ENCODE measurements around the gene TECTB. TPM values are rescaled to one million over a fixed set of nuclear protein-coding genes. Genes with fewer than 3 reads are reported as not detected.
A peak's percentile ranks its signal among the peaks of the same experiment; 100 is the strongest.

TECTB gene
- total RNA-seq, 1 experiment from 2014 or later: not detected

DNA sequence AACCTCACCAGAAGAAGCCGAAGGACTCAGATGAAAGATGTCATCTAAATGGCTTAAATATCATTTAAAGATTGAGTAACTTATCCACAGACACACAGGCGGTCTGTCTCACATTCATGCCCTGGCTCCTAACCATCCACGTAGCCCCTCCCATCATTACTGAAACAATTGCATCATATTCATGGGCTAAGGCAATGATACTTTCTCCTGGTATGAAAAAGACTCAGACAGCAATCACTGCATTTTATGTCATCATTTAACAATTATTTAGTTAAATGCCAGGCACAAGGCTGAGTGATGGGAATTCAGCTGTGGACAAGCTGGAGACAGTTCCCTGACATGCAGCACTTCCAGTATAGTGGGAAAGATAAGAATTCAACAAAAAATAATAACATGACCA, 11.2 kb upstream of the TECTB start:
- DNase-seq (ENCODE audit: low spot score): peak; percentile 10
- TF ChIP-seq, protein P1, sequence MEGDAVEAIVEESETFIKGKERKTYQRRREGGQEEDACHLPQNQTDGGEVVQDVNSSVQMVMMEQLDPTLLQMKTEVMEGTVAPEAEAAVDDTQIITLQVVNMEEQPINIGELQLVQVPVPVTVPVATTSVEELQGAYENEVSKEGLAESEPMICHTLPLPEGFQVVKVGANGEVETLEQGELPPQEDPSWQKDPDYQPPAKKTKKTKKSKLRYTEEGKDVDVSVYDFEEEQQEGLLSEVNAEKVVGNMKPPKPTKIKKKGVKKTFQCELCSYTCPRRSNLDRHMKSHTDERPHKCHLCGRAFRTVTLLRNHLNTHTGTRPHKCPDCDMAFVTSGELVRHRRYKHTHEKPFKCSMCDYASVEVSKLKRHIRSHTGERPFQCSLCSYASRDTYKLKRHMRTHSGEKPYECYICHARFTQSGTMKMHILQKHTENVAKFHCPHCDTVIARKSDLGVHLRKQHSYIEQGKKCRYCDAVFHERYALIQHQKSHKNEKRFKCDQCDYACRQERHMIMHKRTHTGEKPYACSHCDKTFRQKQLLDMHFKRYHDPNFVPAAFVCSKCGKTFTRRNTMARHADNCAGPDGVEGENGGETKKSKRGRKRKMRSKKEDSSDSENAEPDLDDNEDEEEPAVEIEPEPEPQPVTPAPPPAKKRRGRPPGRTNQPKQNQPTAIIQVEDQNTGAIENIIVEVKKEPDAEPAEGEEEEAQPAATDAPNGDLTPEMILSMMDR (conservative IDR thresholded peaks at IDR 0.05; ENCODE audit: low read depth, low read length): no peak
- no peak for TF ChIP-seq EZH2 (IDR thresholded peaks at IDR 0.05; ENCODE audit: borderline replicate concordance, low read depth, low read length, poor library complexity, severe bottlenecking)
- no peaks in the 10 kb centered on the region for H3K27me3 ChIP-seq (replicated peaks; ENCODE audit: insufficient read depth, low read depth, low read length, poor library complexity)
- no peaks in the 10 kb centered on the region for H3K4me1 ChIP-seq (ENCODE audit: insufficient read depth, low read length, poor library complexity, severe bottlenecking)
- no peaks in the 10 kb centered on the region for H3K36me3 ChIP-seq (ENCODE audit: insufficient read depth, low read length, poor library complexity, severe bottlenecking)
- CTCF ChIA-PET: no interaction called here
- no TSS peak for BruUV-seq (replicated peaks)
- H3K4me3 ChIP-seq (ENCODE audit: low read depth, low read length, poor library complexity, severe bottlenecking): no peak overlapping the region
- H3K9me3 ChIP-seq (ENCODE audit: low read depth, low read length, poor library complexity, severe bottlenecking): no peaks in the 10 kb centered on the region
- no peak overlapping the region for H3K27ac ChIP-seq (ENCODE audit: low read depth, low read length, poor library complexity, severe bottlenecking)
- POLR2A ChIA-PET (ENCODE audit: low non-redundant PET): no interaction called here
- intact Hi-C loops (cut with micrococcal nuclease; ENCODE audit: unreplicated experiment): no loop called here

DNA sequence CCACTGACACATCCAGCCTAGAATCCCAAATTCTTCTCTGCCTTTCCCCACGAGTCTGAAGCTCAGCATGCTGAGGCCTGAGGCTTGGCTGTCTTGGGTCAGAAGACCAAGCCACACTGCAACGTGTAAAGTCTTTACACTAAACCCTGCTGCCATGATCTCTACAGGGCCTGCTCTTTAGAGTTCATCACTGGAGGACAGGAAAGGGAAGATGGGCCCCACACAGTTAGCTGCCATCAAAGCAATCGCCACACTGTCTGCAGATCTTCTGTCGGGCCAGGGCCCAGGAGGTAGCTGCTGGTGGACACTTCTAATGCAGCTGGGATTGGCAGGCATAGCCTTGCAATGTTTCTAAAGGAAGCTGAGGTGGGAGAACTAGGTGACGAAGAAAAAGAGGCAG, 8.4 kb upstream of the TECTB start:
- Histone ChIP-seq H3K27me3 (replicated peaks; ENCODE audit: insufficient read depth, low read depth, low read length, poor library complexity) (no peaks in the 10 kb centered on the region), H3K27ac (ENCODE audit: low read depth, low read length, poor library complexity, severe bottlenecking) (no peak overlapping the region), H3K4me3 (ENCODE audit: low read depth, low read length, poor library complexity, severe bottlenecking) (no peak overlapping the region), H3K4me1 (ENCODE audit: insufficient read depth, low read length, poor library complexity, severe bottlenecking) (no peaks in the 10 kb centered on the region), H3K9me3 (ENCODE audit: low read depth, low read length, poor library complexity, severe bottlenecking) (no peaks in the 10 kb centered on the region), H3K36me3 (ENCODE audit: insufficient read depth, low read length, poor library complexity, severe bottlenecking) (no peaks in the 10 kb centered on the region)
- no peak for TF ChIP-seq EZH2 (IDR thresholded peaks at IDR 0.05; ENCODE audit: borderline replicate concordance, low read depth, low read length, poor library complexity, severe bottlenecking)
- TF ChIP-seq, protein P1 (conservative IDR thresholded peaks at IDR 0.05; ENCODE audit: low read depth, low read length): no peak
- POLR2A ChIA-PET (ENCODE audit: low non-redundant PET): no interaction called here
- CTCF ChIA-PET: no interaction called here
- DNase-seq (ENCODE audit: low spot score): no peak
- BruUV-seq (replicated peaks): no TSS peak
- intact Hi-C loops (cut with micrococcal nuclease; ENCODE audit: unreplicated experiment): no loop called here

- POLR2A ChIA-PET (ENCODE audit: low non-redundant PET): no interaction called here
- BruUV-seq (replicated peaks): no TSS peak
- TF ChIP-seq, protein P1 (conservative IDR thresholded peaks at IDR 0.05; ENCODE audit: low read depth, low read length): no peak
- no peak for TF ChIP-seq EZH2 (IDR thresholded peaks at IDR 0.05; ENCODE audit: borderline replicate concordance, low read depth, low read length, poor library complexity, severe bottlenecking)
- H3K36me3 ChIP-seq (ENCODE audit: insufficient read depth, low read length, poor library complexity, severe bottlenecking): no peaks in the 10 kb centered on the region
- H3K27ac ChIP-seq (ENCODE audit: low read depth, low read length, poor library complexity, severe bottlenecking): no peak overlapping the region
- DNase-seq (ENCODE audit: low spot score): no peak
- no peaks in the 10 kb centered on the region for H3K9me3 ChIP-seq (ENCODE audit: low read depth, low read length, poor library complexity, severe bottlenecking)
- CTCF ChIA-PET: no interaction called here
- H3K27me3 ChIP-seq (replicated peaks; ENCODE audit: insufficient read depth, low read depth, low read length, poor library complexity): no peaks in the 10 kb centered on the region
- no peak overlapping the region for H3K4me3 ChIP-seq (ENCODE audit: low read depth, low read length, poor library complexity, severe bottlenecking)
- intact Hi-C loops (cut with micrococcal nuclease; ENCODE audit: unreplicated experiment): no loop called here
- no peaks in the 10 kb centered on the region for H3K4me1 ChIP-seq (ENCODE audit: insufficient read depth, low read length, poor library complexity, severe bottlenecking)
Observed at GRCh38 chr10:112275512-112276245, 7.5 kb upstream of the TECTB start.
